Neural cell (in vitro differentiated cells): ENCODE results near the gene ADAMTS17. TPM values are rescaled to one million over a fixed set of nuclear protein-coding genes. Genes with fewer than 3 reads are reported as not detected.

ENCODE experiments used
- H2AFZ ChIP-seq: fragments of 200-600, 300-800 bp; sonication (generic), shearing (Covaris generic); 2 replicates; pipeline ENCODE4 v1.6.0; 2014; ENCODE audit warnings: low read depth, mild to moderate bottlenecking, antibody characterized with exemption, low read length, moderate library complexity
- H3F3A ChIP-seq: fragments of 200-600 bp; shearing (Covaris generic); 2 replicates; pipeline ENCODE4 v1.6.1; 2016; ENCODE audit warnings: mild to moderate bottlenecking, moderate library complexity, mixed read lengths, antibody characterized with exemption, low read length; ENCODE audit not compliant: insufficient read depth, poor library complexity, severe bottlenecking
- H3K27ac ChIP-seq: fragments of 200-600, 300-800 bp; sonication (generic), shearing (Covaris generic); 2 replicates; pipeline ENCODE4 v1.5.1; 2014; ENCODE audit warnings: mild to moderate bottlenecking, low read length, moderate library complexity
- H3K27me3 ChIP-seq: fragments of 300-800, 200-600 bp; sonication (generic), shearing (Covaris generic); 2 replicates; pipeline ENCODE4 v1.6.0; 2014; ENCODE audit warnings: mild to moderate bottlenecking, low read depth, low read length, moderate library complexity; ENCODE audit not compliant: insufficient read depth
- H3K36me3 ChIP-seq: fragments of 300-800, 200-600 bp; sonication (generic), shearing (Covaris generic); 2 replicates; pipeline ENCODE4 v1.5.1; 2014; ENCODE audit warnings: mild to moderate bottlenecking, antibody characterized with exemption, low read length, moderate library complexity; ENCODE audit not compliant: insufficient read depth
- H3K4me2 ChIP-seq: fragments of 300-800, 200-600 bp; sonication (generic), shearing (Covaris generic); 2 replicates; pipeline ENCODE4 v1.6.0; 2014; ENCODE audit warnings: mild to moderate bottlenecking, low read length
- H3K4me3 ChIP-seq: fragments of 300-800, 200-600 bp; sonication (generic), shearing (Covaris generic); 2 replicates; pipeline ENCODE4 v1.5.1; 2014; ENCODE audit warnings: mild to moderate bottlenecking, low read length, moderate library complexity
- H3K79me2 ChIP-seq: fragments of 200-600 bp; shearing (Covaris generic); replicated peaks from 2 replicates; pipeline ENCODE4 v1.6.0; 2014; ENCODE audit warnings: mild to moderate bottlenecking, low read length, moderate library complexity; ENCODE audit not compliant: insufficient read depth
- H3K9ac ChIP-seq: fragments of 300-800, 200-600 bp; sonication (generic), shearing (Covaris generic); 2 replicates; pipeline ENCODE4 v1.6.1; 2016; ENCODE audit warnings: mild to moderate bottlenecking, low read length, mixed read lengths
- H3K9me2 ChIP-seq: fragments of 200-600 bp; shearing (Covaris generic); 2 replicates; pipeline ENCODE4 v1.6.1; 2016; ENCODE audit warnings: mild to moderate bottlenecking, low read length, mixed read lengths; ENCODE audit not compliant: insufficient read depth
- H3K9me3 ChIP-seq: fragments of 200-600, 300-800 bp; sonication (generic), shearing (Covaris generic); 2 replicates; pipeline ENCODE4 v1.6.1; 2016; ENCODE audit warnings: mild to moderate bottlenecking, mixed run types, low read length, moderate library complexity, mixed read lengths
- H4K20me1 ChIP-seq: fragments of 200-600 bp; shearing (Covaris generic); 2 replicates; pipeline ENCODE4 v1.6.1; 2016; ENCODE audit warnings: mild to moderate bottlenecking, mixed run types; ENCODE audit not compliant: insufficient read depth
- EP300 ChIP-seq: fragments of 450-650 bp; conservative IDR thresholded peaks from 2 replicates; pipeline ENCODE4 v1.6.1; 2014; ENCODE audit warnings: antibody characterized with exemption, mild to moderate bottlenecking, moderate library complexity; ENCODE audit not compliant: poor library complexity, severe bottlenecking
- EZH2 ChIP-seq: fragments of 200-600, 300-800 bp; shearing (Covaris generic), sonication (generic); IDR thresholded peaks from 2 replicates; pipeline ENCODE4 v1.6.1; 2014; ENCODE audit warnings: antibody characterized with exemption, low read length, borderline replicate concordance, mild to moderate bottlenecking; ENCODE audit not compliant: insufficient read depth, poor library complexity, severe bottlenecking
- MXI1 ChIP-seq: fragments of 450-650 bp; conservative IDR thresholded peaks from 2 replicates; pipeline ENCODE4 v1.6.1; 2014; ENCODE audit warnings: antibody characterized with exemption, mild to moderate bottlenecking; ENCODE audit not compliant: poor library complexity, severe bottlenecking
- POLR2AphosphoS5 ChIP-seq: IDR thresholded peaks from 2 replicates; pipeline ENCODE4 v1.6.1; 2012
- RAD21 ChIP-seq: fragments of 450-650 bp; conservative IDR thresholded peaks from 2 replicates; pipeline ENCODE4 v1.6.1; 2014; ENCODE audit warnings: antibody characterized with exemption, mild to moderate bottlenecking, moderate library complexity
- SMC3 ChIP-seq: fragments of 450-650 bp; conservative IDR thresholded peaks from 2 replicates; pipeline ENCODE4 v1.6.1; 2014; ENCODE audit warnings: antibody characterized with exemption, mild to moderate bottlenecking, moderate library complexity; ENCODE audit not compliant: poor library complexity
- TAF1 ChIP-seq: IDR thresholded peaks from 2 replicates; pipeline ENCODE4 v1.6.1; 2012; ENCODE audit warnings: low read depth
- polyA plus RNA-seq: library from polyadenylated mRNA; depleted of rRNA; stranded (reverse); fragments of >200 nt; gene quantifications from 2 replicates; pipeline ENCODE4 v1.2.3, GENCODE V29; 2014
- TF ChIP-seq, protein P1 (sequence below): IDR thresholded peaks from 2 replicates; pipeline ENCODE4 v1.6.1; 2012; ENCODE audit warnings: borderline replicate concordance
- TF ChIP-seq, protein P2 (sequence below): fragments of 450-650 bp; IDR thresholded peaks from 2 replicates; pipeline ENCODE4 v1.5.1; 2014; ENCODE audit warnings: antibody characterized with exemption, mild to moderate bottlenecking, moderate library complexity; ENCODE audit not compliant: poor library complexity, severe bottlenecking

ADAMTS17 gene
- polyA plus RNA-seq, 1 donor from 2014 or later: 0.04 TPM

DNA sequence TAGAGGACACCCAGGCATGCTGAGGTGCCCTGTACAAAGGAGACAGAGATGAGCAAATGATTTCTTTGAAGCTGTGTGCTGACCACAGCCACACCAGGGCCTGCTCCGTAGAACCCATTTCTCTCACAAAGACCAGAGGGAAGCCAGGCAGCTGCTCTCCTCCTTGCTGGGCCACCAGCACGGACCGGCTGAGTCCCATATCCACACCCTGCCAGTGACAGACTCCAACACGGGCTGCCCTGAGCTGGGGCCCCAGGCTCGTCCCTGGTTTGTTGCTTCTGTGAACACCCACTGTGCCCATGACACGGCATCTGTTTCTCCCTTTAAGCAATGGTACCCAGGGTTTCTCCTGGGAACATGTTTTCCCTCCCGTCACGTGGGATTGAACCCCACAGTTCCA is 284.5 kb downstream of the ADAMTS17 start:
- Histone ChIP-seq H3K36me3 (no peaks in the 10 kb centered on the region), H3K9me2 (no peaks in the 10 kb centered on the region)

DNA sequence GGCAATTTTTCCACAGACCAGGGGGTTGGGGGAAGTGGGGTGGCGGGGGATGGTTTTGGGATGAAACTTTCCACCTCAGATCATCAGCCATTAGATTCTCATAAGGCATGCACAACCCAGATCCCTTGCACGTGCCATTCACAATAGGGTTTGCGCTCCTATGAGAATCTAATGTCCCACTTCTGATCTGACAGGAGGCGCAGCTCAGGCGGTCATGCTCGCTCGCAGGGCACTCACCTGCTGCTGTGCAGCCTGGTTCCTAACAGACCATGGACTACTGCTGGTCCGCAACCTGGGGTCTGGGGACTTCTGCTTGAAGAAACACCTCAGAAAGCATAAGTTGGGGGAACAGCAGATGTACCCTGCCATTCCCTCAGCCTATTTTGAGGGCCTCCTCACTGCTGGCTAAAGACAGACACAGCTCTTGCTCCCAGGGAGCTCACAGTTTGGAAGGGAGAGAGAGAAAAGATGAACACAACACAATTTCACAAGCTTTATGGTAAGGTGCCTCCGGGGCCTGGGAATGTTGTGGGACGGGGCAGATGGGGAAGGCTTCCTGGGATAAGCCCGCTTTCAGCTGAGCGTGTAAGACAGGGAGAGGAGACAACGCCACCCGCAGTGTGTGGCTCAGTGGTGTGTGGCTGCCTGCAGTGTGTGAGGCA is 285.2 kb downstream of the ADAMTS17 start:
- Histone ChIP-seq H4K20me1 (no peaks in the 10 kb centered on the region), H3K79me2 (no peaks in the 10 kb centered on the region), H3K9me3 (no peaks in the 10 kb centered on the region), H3F3A (no peaks in the 10 kb centered on the region), H3K4me2 (no peak overlapping the region), H3K9ac (no peak overlapping the region), H3K27me3 (no peaks in the 10 kb centered on the region), H3K4me3 (no peak overlapping the region), H3K9me2 (no peaks in the 10 kb centered on the region), H3K27ac (no peak overlapping the region), H3K36me3 (no peaks in the 10 kb centered on the region), H2AFZ (no peak overlapping the region)
- TF ChIP-seq, protein P1, sequence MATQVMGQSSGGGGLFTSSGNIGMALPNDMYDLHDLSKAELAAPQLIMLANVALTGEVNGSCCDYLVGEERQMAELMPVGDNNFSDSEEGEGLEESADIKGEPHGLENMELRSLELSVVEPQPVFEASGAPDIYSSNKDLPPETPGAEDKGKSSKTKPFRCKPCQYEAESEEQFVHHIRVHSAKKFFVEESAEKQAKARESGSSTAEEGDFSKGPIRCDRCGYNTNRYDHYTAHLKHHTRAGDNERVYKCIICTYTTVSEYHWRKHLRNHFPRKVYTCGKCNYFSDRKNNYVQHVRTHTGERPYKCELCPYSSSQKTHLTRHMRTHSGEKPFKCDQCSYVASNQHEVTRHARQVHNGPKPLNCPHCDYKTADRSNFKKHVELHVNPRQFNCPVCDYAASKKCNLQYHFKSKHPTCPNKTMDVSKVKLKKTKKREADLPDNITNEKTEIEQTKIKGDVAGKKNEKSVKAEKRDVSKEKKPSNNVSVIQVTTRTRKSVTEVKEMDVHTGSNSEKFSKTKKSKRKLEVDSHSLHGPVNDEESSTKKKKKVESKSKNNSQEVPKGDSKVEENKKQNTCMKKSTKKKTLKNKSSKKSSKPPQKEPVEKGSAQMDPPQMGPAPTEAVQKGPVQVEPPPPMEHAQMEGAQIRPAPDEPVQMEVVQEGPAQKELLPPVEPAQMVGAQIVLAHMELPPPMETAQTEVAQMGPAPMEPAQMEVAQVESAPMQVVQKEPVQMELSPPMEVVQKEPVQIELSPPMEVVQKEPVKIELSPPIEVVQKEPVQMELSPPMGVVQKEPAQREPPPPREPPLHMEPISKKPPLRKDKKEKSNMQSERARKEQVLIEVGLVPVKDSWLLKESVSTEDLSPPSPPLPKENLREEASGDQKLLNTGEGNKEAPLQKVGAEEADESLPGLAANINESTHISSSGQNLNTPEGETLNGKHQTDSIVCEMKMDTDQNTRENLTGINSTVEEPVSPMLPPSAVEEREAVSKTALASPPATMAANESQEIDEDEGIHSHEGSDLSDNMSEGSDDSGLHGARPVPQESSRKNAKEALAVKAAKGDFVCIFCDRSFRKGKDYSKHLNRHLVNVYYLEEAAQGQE: no peak
- no peak for TF ChIP-seq POLR2AphosphoS5

More for the DNA sequence above, 284.5 kb downstream of the ADAMTS17 start:
- Histone ChIP-seq H3K27ac (no peak overlapping the region), H3K4me3 (no peak overlapping the region), H3K9me3 (no peaks in the 10 kb centered on the region), H3K9ac (no peak overlapping the region), H3F3A (no peaks in the 10 kb centered on the region), H3K4me2 (no peak overlapping the region), H3K27me3 (no peaks in the 10 kb centered on the region), H4K20me1 (no peaks in the 10 kb centered on the region), H2AFZ (no peak overlapping the region), H3K79me2 (no peaks in the 10 kb centered on the region)
- TF ChIP-seq EP300 (no peak), EZH2 (no peak), MXI1 (no peak), SMC3 (no peak), POLR2AphosphoS5 (no peak)
- TF ChIP-seq, protein P2, sequence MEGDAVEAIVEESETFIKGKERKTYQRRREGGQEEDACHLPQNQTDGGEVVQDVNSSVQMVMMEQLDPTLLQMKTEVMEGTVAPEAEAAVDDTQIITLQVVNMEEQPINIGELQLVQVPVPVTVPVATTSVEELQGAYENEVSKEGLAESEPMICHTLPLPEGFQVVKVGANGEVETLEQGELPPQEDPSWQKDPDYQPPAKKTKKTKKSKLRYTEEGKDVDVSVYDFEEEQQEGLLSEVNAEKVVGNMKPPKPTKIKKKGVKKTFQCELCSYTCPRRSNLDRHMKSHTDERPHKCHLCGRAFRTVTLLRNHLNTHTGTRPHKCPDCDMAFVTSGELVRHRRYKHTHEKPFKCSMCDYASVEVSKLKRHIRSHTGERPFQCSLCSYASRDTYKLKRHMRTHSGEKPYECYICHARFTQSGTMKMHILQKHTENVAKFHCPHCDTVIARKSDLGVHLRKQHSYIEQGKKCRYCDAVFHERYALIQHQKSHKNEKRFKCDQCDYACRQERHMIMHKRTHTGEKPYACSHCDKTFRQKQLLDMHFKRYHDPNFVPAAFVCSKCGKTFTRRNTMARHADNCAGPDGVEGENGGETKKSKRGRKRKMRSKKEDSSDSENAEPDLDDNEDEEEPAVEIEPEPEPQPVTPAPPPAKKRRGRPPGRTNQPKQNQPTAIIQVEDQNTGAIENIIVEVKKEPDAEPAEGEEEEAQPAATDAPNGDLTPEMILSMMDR: no peak

DNA sequence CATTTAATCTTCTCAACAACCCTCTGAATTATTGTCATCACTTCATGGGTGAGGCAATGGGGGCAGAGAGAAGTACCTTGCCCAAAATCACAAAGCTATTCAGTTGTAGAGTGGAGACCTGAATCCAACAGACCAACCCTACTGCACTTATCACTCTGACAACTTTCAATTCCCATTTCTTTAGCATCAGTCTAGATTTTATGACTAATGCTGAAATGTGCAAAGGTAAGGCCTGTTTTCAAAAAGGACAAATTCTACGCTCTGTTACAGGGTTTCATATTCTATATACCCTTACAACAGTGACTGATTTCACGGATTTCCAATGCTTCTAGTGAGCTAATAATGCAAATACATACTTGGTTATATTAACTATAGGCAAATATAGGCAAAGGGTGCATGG is 286.0 kb downstream of the ADAMTS17 start:
- Histone ChIP-seq H3K9me2 (no peaks in the 10 kb centered on the region), H3F3A (no peaks in the 10 kb centered on the region), H4K20me1 (no peaks in the 10 kb centered on the region), H3K27ac (no peak overlapping the region), H3K79me2 (no peaks in the 10 kb centered on the region), H3K4me2 (no peak overlapping the region), H3K9me3 (no peaks in the 10 kb centered on the region), H3K27me3 (no peaks in the 10 kb centered on the region), H2AFZ (no peak overlapping the region), H3K9ac (no peak overlapping the region), H3K36me3 (no peaks in the 10 kb centered on the region), H3K4me3 (no peak overlapping the region)
- TF ChIP-seq RAD21 (no peak), EP300 (no peak), EZH2 (no peak), SMC3 (no peak), POLR2AphosphoS5 (no peak), MXI1 (no peak), TAF1 (no peak)
- TF ChIP-seq, protein P1: no peak
- TF ChIP-seq, protein P2: no peak
